ELR (cell line): ENCODE results near the gene KIAA1210.

Experiments
- DNase-seq: peaks from one replicate; pipeline ENCODE4 v3.0.0-alpha.2; 2015; ENCODE audit warnings: low read depth

KIAA1210 gene

GRCh38 chrX:119127650-119128049 is at the start of gene KIAA1210:
TSS of gene KIAA1210 (minus strand) at chrX:119127812. CDS start at chrX:119123642, 4,170 bp downstream.
- no peak for DNase-seq

- no peak for DNase-seq
Measured at GRCh38 chrX:119177278-119177677, 49.7 kb upstream of the KIAA1210 start.

GRCh38 chrX:119174900-119175299 is 47.3 kb upstream of the KIAA1210 start:
- no peak for DNase-seq

GRCh38 chrX:119168104-119168503 is 40.5 kb upstream of the KIAA1210 start:
- DNase-seq, result no peak

- DNase-seq, result no peak
Measured at GRCh38 chrX:119158226-119158625, 30.6 kb upstream of the KIAA1210 start.

- DNase-seq, result no peak
Measured at GRCh38 chrX:119156241-119156640, 28.6 kb upstream of the KIAA1210 start.

GRCh38 chrX:119155416-119156035 is 27.9 kb upstream of the KIAA1210 start:
- peak; percentile 46 for DNase-seq

GRCh38 chrX:119151051-119151380 is 23.4 kb upstream of the KIAA1210 start:
- no peak for DNase-seq

GRCh38 chrX:119150163-119151050 is 22.8 kb upstream of the KIAA1210 start:
- DNase-seq, result no peak

- no peak for DNase-seq
Measured at GRCh38 chrX:119147486-119147885, 19.9 kb upstream of the KIAA1210 start.

- DNase-seq, result peak; percentile 33
Measured at GRCh38 chrX:119145241-119145653, 17.6 kb upstream of the KIAA1210 start.

- no peak for DNase-seq
Measured at GRCh38 chrX:119134466-119134865, 6.9 kb upstream of the KIAA1210 start.

GRCh38 chrX:119132961-119133360 is 5.3 kb upstream of the KIAA1210 start:
- DNase-seq, result no peak

GRCh38 chrX:119132316-119132715 is 4.7 kb upstream of the KIAA1210 start:
- no peak for DNase-seq

- no peak for DNase-seq
Measured at GRCh38 chrX:119130911-119131310, 3.3 kb upstream of the KIAA1210 start.

- DNase-seq, result peak; percentile 5
Measured at GRCh38 chrX:119121341-119121740, 6.3 kb downstream of the KIAA1210 start.

- peak; percentile 67 for DNase-seq
Measured at GRCh38 chrX:119118780-119119395, 8.7 kb downstream of the KIAA1210 start.

GRCh38 chrX:119107206-119107605 is 20.4 kb downstream of the KIAA1210 start:
- no peak for DNase-seq

GRCh38 chrX:119105826-119106225 is 21.8 kb downstream of the KIAA1210 start:
- peak; percentile 36 for DNase-seq

- no peak for DNase-seq
Measured at GRCh38 chrX:119101168-119101567, 26.4 kb downstream of the KIAA1210 start.

GRCh38 chrX:119095936-119096335 is 31.7 kb downstream of the KIAA1210 start:
- no peak for DNase-seq

GRCh38 chrX:119094819-119095218 is 32.8 kb downstream of the KIAA1210 start:
- no peak for DNase-seq
